ENCODE results near the gene SLC39A2.
"Not testable (repeated sequence)": the region's sequence is repeated elsewhere in the genome, so short reads cannot be mapped to it uniquely, and the experiment has no call there.

SLC39A2 gene

DNA sequence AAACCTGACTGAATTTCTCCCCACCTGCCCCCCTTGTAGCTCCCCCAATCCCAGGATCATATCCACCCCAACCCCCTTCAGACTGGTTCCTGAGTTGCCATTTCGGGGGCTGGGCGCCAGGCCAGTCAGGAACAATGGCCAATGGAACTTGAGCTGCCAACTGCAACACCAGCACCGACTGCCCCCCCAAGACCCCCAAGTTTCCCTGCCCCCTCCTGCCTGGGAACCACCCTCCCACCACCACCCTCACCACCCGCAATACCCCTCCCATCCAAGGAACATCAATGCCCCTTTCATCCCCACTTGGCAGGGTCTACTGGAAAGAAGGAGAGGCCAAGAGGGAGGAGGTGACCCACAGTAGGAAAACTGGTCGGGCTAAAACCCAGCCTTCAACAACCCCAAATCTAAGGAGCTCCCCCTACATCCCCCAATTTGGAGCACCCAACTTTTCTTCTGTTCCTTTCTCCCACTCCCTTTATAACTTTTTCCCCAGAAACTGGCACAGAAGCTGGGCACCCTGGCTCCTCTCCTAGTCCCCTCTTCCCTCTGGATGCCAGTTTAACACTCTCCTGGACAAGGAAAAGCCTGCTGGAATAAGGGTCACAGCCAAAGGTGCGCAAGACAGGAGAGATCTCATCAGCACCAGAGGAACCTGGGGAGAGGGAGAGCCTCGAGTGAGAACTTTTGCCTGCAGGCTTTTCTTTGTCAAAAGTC is 27.3 kb downstream of the SLC39A2 start:
- no peak for DNase-seq

DNA sequence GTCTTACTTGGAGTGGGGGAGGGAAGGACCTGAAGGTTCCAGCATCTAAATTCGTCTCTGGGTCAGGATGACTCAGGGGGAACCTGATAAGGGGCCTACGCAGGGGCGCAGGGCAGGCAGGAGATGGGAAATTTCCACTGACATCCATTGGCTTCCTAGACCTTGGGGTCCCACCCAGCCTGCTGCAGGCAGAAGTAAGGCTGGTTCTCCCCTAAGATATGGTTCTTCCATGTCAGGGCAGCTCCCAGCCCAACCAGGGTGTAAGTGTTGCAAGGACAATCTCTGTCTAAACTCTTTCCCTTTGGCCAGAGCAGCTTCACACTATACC is 27.9 kb downstream of the SLC39A2 start:
- no peak for DNase-seq

DNA sequence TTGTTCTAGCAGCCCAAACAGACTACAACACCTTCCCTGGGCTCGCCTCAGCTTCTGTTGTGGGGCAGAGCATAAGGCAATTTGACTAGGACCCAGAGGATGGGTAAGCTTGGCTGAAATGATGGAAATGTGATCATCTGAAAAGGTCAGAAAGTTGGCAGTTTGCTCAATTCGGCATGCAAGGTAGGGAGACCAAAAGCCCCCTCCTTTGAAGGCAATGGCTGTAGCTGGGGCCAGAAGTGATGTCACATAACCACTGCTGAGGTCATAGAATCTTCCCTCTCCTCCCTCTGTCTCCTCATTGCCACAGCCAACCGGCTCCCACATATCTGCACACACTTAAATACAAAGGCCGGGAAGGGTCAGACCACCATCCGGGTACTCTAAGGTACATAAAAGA is 30.8 kb downstream of the SLC39A2 start, which contains the start of gene TPPP2:
TPPP2 (plus strand) TSS at position 301 of the 400 bp plus-strand sequence. CDS start 365 bp downstream, outside the sequence.
- DNase-seq: no peak

GRCh38 chr14:21030531-21030930 is 31.4 kb downstream of the SLC39A2 start:
- DNase-seq: no peak

DNA sequence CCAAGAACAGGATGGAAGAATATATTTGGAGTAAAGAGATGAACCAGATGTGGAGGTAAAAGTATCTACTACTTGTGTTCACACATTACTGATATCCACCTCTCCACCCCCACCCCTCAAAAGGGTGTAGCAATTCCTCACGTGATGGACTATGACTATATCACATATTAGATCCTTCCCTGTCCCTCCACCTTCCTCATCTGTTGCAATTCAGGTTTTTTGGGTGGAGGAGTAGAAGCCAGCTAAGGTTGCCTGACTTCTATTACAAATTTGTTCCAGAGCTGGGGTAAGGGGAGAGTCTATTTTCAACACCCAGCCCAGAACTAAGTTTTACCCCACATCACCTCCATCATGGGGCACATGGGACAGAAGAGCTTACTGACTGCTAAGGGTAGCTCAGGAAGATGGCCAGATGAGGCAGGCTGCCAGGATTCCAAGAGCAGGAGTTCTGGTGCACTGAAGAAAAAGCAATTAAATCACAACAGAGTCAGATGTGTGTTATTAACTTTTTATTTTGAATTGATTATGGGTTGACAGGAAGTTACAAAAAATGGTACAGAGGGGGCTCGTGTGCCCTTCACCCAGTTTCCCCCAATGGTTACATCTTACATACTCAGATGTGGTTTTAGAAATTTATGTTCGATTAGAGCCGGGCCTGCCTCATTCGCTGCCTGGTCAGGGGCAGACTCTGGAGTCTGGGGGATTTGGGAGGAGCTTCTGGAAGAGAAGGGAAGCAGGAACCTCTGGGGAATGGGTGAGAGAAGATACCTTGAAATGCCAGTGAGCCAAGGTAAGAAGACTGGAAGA is 33.4 kb downstream of the SLC39A2 start:
- no peak for DNase-seq

DNA sequence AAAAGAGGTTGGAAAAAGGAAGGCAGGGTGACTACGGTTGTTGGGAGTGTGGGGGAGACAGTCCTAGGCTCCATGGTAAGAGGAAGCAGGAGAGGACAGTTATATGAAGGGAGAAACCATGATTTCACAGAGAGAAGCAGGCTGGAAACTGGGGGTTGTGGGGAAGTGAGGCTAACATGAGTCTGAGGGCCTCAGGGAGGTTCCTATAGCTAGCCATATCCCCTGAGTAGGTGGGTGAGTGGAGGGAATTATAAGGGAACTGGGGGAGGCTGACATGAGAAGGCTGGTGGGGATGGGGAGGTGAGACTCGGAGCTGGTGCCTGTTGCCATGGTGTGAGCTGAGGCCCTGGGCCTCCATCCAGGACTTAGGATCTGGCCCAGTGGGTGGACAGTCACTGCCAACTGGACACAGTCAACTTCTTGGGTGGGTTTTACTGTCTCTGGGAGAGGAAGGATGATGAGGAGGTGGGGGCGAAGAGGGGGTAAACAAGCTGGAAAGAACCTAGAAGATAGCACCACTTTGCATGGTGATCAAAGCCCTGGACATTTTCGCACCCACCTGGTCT is 34.1 kb downstream of the SLC39A2 start:
- DNase-seq: no peak

- DNase-seq: no peak
Measured at GRCh38 chr14:21034707-21035106, 35.6 kb downstream of the SLC39A2 start, which contains the start of gene RNASE13. Gene RNASE13 (minus strand): TSS chr14:21034807. CDS start chr14:21034288, 519 bp downstream.

GRCh38 chr14:21036751-21037150 is 37.7 kb downstream of the SLC39A2 start:
- DNase-seq: no peak

DNA sequence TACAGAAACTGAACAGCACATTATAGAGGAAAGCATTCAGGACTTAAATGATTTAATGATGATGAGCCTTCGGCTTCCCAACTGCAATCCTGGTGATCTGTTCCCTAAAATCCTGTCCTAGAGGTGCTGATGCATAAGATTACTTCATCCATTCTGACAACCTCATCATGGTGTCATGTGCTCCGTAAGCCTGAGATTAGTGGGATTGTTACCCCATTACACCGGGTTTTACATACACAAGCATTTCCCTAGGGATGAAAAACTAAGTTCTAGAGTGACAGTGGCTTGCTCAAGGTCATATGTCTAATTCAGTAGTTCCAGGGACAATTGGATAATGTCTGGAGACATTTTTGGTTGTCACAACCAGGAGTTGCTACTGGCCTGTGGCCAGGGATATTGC is 38.1 kb downstream of the SLC39A2 start:
- DNase-seq: no peak

GRCh38 chr14:21038441-21039422 is 39.6 kb downstream of the SLC39A2 start:
- DNase-seq: no peak

- DNase-seq: peak; percentile 59
Measured at GRCh38 chr14:21039585-21040369, 40.7 kb downstream of the SLC39A2 start.

- DNase-seq: no peak
Measured at GRCh38 chr14:21040370-21040925, 41.4 kb downstream of the SLC39A2 start.

DNA sequence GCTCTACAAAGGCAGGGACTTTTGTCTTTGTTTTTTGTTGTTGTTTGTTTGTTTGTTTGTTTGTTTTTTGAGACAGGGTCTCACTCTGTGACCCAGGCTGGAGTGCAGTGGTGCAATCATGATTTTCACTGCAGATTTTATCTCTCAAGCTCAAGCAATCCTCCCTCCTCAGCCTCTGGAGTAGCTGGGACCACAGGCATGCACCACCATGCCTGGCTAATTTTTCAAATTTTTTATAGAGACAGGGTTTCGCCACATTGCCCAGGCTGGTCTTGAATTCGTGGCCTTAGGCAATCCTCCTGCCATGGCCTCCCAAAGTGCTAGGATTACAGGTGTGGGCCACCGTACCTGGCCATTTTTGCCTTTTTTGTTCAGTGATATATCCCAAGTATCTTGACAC is 41.8 kb downstream of the SLC39A2 start:
- DNase-seq: not testable (repeated sequence)

- no peak for DNase-seq
Measured at GRCh38 chr14:21041676-21042433, 42.8 kb downstream of the SLC39A2 start, which contains the start of gene RNASE7. Gene RNASE7 (plus strand): TSS chr14:21042362. CDS start chr14:21042993, 631 bp downstream.

DNA sequence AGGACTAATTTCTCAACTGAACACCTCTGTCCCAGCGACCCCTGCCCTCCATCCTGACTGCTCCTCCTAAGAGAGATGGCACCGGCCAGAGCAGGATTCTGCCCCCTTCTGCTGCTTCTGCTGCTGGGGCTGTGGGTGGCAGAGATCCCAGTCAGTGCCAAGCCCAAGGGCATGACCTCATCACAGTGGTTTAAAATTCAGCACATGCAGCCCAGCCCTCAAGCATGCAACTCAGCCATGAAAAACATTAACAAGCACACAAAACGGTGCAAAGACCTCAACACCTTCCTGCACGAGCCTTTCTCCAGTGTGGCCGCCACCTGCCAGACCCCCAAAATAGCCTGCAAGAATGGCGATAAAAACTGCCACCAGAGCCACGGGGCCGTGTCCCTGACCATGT is 43.8 kb downstream of the SLC39A2 start:
- no peak for DNase-seq

DNA sequence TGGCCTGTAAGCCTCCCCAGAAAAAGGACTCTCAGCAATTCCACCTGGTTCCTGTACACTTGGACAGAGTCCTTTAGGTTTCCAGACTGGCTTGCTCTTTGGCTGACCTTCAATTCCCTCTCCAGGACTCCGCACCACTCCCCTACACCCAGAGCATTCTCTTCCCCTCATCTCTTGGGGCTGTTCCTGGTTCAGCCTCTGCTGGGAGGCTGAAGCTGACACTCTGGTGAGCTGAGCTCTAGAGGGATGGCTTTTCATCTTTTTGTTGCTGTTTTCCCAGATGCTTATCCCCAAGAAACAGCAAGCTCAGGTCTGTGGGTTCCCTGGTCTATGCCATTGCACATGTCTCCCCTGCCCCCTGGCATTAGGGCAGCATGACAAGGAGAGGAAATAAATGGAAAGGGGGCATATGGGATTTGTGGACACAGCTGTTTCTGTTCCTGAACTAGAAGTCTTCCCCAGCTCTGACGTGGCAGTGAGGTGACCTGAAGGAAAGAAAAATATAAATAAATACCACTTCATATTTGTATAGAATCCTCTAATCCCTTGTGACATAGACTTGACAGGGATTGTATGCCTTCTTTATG is 44.4 kb downstream of the SLC39A2 start:
- DNase-seq: no peak

GRCh38 chr14:21043974-21044618 is 45.0 kb downstream of the SLC39A2 start:
- DNase-seq: peak; percentile 28

DNA sequence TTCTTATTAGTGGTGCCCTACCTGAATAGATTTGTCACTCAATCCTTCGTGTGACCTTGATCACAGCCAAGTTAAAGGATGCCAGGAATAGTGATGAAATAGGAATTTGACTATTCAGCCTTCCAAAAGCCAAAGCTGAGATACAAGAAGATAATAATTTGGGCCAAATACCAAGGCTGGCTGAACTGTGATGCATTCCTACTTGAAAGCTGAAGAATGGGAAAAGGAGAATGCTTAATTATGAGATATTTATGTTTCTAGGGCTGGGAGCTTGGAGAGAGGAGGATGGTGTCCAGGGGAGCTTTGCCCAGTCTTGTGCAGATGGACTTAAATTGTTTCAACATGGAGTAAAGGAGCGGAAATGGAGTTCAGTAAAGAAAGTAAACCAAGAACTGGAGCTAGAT is 48.3 kb downstream of the SLC39A2 start:
- DNase-seq: no peak

- DNase-seq: no peak
Measured at GRCh38 chr14:21048638-21049037, 49.5 kb downstream of the SLC39A2 start.

- DNase-seq: no peak
Measured at GRCh38 chr14:21049271-21049673, 50.2 kb downstream of the SLC39A2 start.
